ENCODE data around the gene CTIF.

Gene CTIF

DNA sequence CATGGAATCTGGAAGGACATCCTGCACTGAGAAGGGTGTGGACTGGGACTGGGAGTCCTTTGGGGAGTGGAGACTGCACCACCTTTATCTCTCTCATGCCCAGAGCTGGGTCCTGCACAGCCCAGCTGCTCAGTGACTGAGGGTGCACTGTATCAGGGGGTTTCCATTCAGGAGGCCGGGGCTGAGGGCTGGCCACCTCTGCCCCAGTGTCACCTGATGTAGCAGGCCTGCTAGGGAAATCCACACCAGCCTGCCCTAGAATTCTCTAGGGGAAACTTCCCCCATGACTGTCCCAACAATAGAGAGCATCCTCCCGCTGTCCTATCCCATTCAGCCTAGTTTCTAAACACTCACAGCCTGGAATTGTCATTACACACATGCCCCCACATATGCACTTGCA lies 116.7 kb downstream of the CTIF start:
- TF ChIP-seq ZBTB7A (IDR thresholded peaks at IDR 0.05; ENCODE audit: low read depth), result no peak
- no peak for TF ChIP-seq CEBPB (IDR thresholded peaks at IDR 0.05)
- no peak for TF ChIP-seq USF1 (IDR thresholded peaks at IDR 0.05)
- TF ChIP-seq NFIC (IDR thresholded peaks at IDR 0.05), result no peak
- no peak for TF ChIP-seq YY1 (IDR thresholded peaks at IDR 0.05; ENCODE audit: low read depth)
- no peak for TF ChIP-seq EGR1 (IDR thresholded peaks at IDR 0.05)
- TF ChIP-seq EP300 (IDR thresholded peaks at IDR 0.05; ENCODE audit: borderline replicate concordance), result no peak
- TF ChIP-seq, protein P1, sequence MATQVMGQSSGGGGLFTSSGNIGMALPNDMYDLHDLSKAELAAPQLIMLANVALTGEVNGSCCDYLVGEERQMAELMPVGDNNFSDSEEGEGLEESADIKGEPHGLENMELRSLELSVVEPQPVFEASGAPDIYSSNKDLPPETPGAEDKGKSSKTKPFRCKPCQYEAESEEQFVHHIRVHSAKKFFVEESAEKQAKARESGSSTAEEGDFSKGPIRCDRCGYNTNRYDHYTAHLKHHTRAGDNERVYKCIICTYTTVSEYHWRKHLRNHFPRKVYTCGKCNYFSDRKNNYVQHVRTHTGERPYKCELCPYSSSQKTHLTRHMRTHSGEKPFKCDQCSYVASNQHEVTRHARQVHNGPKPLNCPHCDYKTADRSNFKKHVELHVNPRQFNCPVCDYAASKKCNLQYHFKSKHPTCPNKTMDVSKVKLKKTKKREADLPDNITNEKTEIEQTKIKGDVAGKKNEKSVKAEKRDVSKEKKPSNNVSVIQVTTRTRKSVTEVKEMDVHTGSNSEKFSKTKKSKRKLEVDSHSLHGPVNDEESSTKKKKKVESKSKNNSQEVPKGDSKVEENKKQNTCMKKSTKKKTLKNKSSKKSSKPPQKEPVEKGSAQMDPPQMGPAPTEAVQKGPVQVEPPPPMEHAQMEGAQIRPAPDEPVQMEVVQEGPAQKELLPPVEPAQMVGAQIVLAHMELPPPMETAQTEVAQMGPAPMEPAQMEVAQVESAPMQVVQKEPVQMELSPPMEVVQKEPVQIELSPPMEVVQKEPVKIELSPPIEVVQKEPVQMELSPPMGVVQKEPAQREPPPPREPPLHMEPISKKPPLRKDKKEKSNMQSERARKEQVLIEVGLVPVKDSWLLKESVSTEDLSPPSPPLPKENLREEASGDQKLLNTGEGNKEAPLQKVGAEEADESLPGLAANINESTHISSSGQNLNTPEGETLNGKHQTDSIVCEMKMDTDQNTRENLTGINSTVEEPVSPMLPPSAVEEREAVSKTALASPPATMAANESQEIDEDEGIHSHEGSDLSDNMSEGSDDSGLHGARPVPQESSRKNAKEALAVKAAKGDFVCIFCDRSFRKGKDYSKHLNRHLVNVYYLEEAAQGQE (IDR thresholded peaks at IDR 0.05; ENCODE audit: low read depth), result no peak
- TF ChIP-seq FOXM1 (IDR thresholded peaks at IDR 0.05; ENCODE audit: borderline replicate concordance, low read depth), result no peak
- no peak for TF ChIP-seq TCF12 (IDR thresholded peaks at IDR 0.05; ENCODE audit: low read depth)
- no peak for TF ChIP-seq RAD21 (IDR thresholded peaks at IDR 0.05; ENCODE audit: low read depth)

DNA sequence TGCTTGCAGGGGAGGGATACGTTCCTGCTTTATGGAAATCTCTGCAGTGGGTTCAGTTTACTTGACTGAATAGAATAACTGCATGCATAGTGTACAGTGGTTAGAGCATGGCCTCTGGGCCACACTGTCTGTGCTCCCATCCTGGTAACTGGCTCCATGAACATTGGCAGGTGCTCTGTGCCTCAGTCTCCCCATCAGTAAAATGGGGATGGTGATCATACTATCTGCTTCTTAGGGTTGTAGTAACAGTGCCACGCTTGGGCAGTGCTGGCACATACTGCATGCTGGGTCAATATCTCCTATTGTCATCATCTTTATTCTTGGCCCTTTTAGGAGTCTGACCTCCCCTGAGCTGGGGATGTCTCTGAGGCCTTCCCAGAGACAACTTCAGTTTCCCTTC lies 117.3 kb downstream of the CTIF start:
- TF ChIP-seq FOXM1 (IDR thresholded peaks at IDR 0.05; ENCODE audit: borderline replicate concordance, low read depth), result no peak
- TF ChIP-seq YY1 (IDR thresholded peaks at IDR 0.05; ENCODE audit: low read depth), result no peak
- TF ChIP-seq, protein P1 (IDR thresholded peaks at IDR 0.05; ENCODE audit: low read depth), result no peak
- TF ChIP-seq USF1 (IDR thresholded peaks at IDR 0.05), result no peak
- no peak for TF ChIP-seq CREB1 (IDR thresholded peaks at IDR 0.05; ENCODE audit: low read depth)
- TF ChIP-seq TCF12 (IDR thresholded peaks at IDR 0.05; ENCODE audit: low read depth), result no peak
- TF ChIP-seq MAX (IDR thresholded peaks at IDR 0.05), result no peak
- no peak for TF ChIP-seq EGR1 (IDR thresholded peaks at IDR 0.05)
- TF ChIP-seq TEAD4 (IDR thresholded peaks at IDR 0.05), result no peak
- no peak for TF ChIP-seq CEBPB (IDR thresholded peaks at IDR 0.05)
- TF ChIP-seq RAD21 (IDR thresholded peaks at IDR 0.05; ENCODE audit: low read depth), result no peak
- TF ChIP-seq EP300 (IDR thresholded peaks at IDR 0.05; ENCODE audit: borderline replicate concordance), result no peak
- TF ChIP-seq NFIC (IDR thresholded peaks at IDR 0.05), result no peak
- no peak for TF ChIP-seq TAF1 (IDR thresholded peaks at IDR 0.05; ENCODE audit: low read depth)
- TF ChIP-seq ZBTB7A (IDR thresholded peaks at IDR 0.05; ENCODE audit: low read depth), result no peak

- no peak for TF ChIP-seq USF1 (IDR thresholded peaks at IDR 0.05)
- TF ChIP-seq, protein P1 (IDR thresholded peaks at IDR 0.05; ENCODE audit: low read depth), result no peak
- TF ChIP-seq RAD21 (IDR thresholded peaks at IDR 0.05; ENCODE audit: low read depth), result no peak
- no peak for TF ChIP-seq TEAD4 (IDR thresholded peaks at IDR 0.05)
- TF ChIP-seq TAF1 (IDR thresholded peaks at IDR 0.05; ENCODE audit: low read depth), result no peak
- TF ChIP-seq EP300 (IDR thresholded peaks at IDR 0.05; ENCODE audit: borderline replicate concordance), result no peak
- TF ChIP-seq NFIC (IDR thresholded peaks at IDR 0.05), result no peak
- no peak for TF ChIP-seq ZBTB7A (IDR thresholded peaks at IDR 0.05; ENCODE audit: low read depth)
- TF ChIP-seq MAX (IDR thresholded peaks at IDR 0.05), result no peak
- no peak for TF ChIP-seq CREB1 (IDR thresholded peaks at IDR 0.05; ENCODE audit: low read depth)
- TF ChIP-seq FOXM1 (IDR thresholded peaks at IDR 0.05; ENCODE audit: borderline replicate concordance, low read depth), result no peak
- TF ChIP-seq CEBPB (IDR thresholded peaks at IDR 0.05), result no peak
- TF ChIP-seq YY1 (IDR thresholded peaks at IDR 0.05; ENCODE audit: low read depth), result no peak
Measured at GRCh38 chr18:48656582-48656981, 117.8 kb downstream of the CTIF start.

GRCh38 chr18:48657447-48658120 lies 118.8 kb downstream of the CTIF start:
- TF ChIP-seq ZBTB7A (IDR thresholded peaks at IDR 0.05; ENCODE audit: low read depth) (no peak), USF1 (IDR thresholded peaks at IDR 0.05) (no peak)
